GM12864 (cell line): Measurements from ENCODE around the gene SLC13A3.

Experiments used
- DNase-seq: peaks from one replicate; pipeline ENCODE4 v3.0.0-alpha.2; 2011; ENCODE audit warnings: low read depth
- H3K4me3 ChIP-seq: 2 replicates; pipeline ENCODE4 v1.5.1; 2011; ENCODE audit warnings: mild to moderate bottlenecking, low read depth, low read length, control low read depth
- TF ChIP-seq, protein P1 (sequence below): IDR thresholded peaks from 2 replicates; pipeline ENCODE4 v1.5.1; 2011; ENCODE audit warnings: low read depth, mild to moderate bottlenecking, moderate library complexity, low read length, control low read depth, inconsistent platforms; ENCODE audit errors: missing control alignments

Gene SLC13A3

DNA sequence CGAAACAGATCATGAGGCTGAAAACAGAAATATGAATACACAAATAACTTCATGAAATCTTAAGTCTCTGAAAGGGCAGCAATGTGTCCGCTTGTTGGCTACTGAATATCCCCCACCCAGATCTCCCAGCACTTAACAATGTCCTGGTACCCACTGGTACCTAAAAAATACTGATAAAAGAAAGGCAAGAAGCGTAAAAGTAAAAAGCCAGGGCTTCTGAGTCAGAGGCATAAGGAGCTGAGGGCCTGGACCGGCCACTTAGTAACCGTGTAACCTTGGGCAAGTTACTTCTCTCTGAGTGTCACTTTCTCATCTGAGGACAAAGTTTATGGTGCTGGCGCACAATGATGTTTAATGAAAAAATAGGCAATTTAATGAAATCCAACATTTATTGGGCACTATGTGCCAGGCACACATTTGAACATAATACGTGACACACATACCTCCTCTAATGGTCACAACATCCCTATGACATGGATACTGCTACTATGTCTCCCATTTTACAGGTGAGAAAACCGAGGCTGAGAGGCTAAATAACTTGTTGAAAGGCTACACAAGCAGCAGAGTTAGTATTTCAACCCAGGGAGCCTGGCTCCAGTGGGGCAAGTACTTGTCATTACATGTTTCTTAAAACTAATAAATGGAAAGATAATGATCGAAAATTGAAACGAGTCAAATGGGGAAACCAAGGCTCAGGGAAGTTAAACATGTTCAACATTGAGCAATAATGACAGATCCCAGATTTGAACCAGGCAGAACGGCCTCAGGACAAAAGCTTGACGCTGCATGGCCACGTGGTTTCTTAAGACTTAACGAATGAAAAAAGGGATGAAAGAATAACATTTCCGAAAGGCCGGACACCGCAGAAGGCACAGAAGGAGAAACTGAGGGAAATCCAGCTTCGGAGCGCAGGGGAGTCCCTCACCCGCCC lies 37.2 kb upstream of the SLC13A3 start:
- no peak for DNase-seq
- TF ChIP-seq, protein P1, sequence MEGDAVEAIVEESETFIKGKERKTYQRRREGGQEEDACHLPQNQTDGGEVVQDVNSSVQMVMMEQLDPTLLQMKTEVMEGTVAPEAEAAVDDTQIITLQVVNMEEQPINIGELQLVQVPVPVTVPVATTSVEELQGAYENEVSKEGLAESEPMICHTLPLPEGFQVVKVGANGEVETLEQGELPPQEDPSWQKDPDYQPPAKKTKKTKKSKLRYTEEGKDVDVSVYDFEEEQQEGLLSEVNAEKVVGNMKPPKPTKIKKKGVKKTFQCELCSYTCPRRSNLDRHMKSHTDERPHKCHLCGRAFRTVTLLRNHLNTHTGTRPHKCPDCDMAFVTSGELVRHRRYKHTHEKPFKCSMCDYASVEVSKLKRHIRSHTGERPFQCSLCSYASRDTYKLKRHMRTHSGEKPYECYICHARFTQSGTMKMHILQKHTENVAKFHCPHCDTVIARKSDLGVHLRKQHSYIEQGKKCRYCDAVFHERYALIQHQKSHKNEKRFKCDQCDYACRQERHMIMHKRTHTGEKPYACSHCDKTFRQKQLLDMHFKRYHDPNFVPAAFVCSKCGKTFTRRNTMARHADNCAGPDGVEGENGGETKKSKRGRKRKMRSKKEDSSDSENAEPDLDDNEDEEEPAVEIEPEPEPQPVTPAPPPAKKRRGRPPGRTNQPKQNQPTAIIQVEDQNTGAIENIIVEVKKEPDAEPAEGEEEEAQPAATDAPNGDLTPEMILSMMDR = no peak
- H3K4me3 ChIP-seq = peak overlapping the region; percentile 85

GRCh38 chr20:46683939-46684750 lies 32.9 kb upstream of the SLC13A3 start:
- TF ChIP-seq, protein P1 = no peak
- no peak overlapping the region for H3K4me3 ChIP-seq
- no peak for DNase-seq

DNA sequence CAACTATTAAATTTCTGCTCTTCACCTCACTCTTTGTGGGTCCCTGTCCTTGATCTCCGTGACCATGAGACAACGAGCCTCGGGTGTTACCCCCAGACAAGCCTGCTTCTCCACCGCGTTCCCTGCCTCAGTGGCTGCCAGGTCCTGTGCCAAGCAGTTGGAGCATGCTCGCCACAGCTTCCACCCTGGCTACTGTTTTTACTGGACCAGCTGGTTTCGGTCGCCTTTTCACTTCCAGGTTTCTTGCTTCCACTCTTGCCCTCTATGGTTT lies 32.3 kb upstream of the SLC13A3 start:
- DNase-seq = no peak
- TF ChIP-seq, protein P1 = no peak
- H3K4me3 ChIP-seq = no peak overlapping the region

DNA sequence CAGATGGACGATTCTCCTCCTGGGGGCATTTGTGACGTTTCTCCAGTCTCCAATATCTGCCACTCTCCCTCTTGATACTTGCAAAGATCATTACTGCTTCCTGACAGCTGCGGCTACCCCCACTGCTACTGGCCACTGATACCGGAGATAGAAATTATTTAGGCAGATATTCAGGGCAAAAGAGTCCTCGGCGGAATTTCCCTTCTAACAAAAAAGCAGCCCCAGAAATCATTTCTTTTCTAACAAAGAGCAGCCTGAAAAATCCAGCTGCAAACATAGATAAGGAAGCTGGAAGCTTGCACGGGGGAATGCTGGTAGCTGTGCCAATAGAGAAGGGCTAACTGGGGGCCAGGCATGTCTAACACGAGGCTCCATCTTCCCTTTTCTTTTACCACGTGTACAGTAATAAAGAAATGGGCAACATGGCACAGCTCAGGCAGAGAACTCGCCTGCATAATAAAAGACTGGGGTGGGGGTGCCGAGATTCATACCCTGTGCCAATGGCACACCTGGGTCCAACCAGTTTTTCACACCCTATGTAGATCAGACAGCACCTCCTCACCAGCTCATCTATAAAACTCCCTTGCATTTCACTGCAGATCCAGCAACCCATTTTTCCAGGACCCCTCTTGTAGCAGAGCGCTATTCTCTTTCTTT lies 31.9 kb upstream of the SLC13A3 start:
- no peak for DNase-seq
- no peak overlapping the region for H3K4me3 ChIP-seq

DNA sequence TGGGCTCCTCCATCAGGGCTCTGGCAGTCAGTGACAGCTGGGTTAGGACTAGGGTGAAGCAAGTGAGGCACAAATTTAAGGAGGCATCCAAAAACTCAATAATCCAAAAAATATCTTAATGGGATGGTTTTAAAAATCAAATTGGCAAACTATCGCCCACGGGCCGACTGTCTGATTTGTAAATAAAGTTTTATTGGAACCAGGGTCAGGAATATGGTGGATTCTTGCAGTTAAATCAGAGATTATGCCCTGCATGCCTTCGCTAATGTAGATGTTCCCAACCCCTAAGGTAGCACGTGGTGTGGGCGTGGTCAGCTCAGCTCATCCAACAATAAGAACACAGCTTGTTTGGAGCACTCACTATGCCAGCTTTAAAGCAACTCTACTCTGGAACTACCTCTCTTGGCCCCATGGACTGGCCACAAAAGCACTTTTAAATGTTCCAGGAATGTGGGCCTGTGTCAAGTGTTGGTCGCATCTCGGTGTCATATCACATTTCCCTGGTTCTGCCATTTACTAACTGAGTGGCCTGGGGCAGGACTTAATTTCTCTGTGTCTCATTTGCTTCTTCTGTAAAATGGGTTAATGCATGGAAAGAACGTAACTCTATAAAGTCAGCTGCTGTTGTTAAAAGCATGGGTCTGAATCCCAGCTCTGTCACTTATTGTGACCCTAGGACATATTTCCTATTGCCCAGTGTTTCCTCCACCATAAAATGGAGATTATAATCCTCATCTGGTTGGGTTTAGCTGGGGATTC lies 31.0 kb upstream of the SLC13A3 start:
- no peak overlapping the region for H3K4me3 ChIP-seq
- TF ChIP-seq, protein P1 = no peak
- DNase-seq = no peak

More for the DNA sequence above, 31.9 kb upstream of the SLC13A3 start:
- TF ChIP-seq, protein P1 = no peak
